ENCODE results near the gene ITGAL.

The ITGAL gene

DNA sequence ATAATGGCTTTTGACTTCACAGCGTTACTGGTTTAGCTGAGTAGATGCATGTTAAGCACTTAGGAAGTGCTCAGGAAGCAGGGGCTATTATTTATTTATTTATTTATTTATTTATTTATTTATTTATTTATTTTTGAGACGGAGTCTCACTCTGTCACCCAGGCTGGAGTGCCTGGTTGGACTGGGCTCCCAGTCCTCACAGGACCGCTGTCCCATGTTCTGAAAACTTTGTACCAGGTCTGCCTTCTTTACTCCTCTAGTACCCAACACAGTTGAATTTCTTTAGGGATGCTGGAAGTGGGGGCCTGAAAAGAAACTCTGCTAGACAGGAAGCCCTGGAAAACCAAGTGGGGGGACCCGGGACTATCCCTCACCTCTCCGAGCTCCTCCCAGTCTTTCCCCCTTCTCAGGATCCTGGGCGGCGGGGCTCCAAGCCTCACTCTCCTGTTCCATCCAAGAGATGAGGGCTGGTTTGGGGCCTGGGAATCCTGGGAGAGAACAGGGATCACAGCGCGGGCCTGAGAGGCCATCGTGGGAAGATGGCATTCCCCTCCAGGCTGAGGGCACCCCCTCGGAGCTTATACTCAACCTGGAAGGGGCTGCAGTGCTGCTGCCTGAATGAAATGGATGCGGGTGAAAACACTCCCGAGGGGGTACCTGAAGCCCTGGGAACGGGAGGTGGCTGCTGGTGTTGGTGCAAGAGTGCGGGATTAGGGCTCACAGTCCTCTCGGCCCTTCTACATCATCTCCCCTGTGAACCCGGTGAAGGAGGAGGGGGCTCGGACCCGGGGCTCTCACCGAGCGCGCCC, 98.3 kb downstream of the ITGAL start:
- no peak for DNase-seq

DNA sequence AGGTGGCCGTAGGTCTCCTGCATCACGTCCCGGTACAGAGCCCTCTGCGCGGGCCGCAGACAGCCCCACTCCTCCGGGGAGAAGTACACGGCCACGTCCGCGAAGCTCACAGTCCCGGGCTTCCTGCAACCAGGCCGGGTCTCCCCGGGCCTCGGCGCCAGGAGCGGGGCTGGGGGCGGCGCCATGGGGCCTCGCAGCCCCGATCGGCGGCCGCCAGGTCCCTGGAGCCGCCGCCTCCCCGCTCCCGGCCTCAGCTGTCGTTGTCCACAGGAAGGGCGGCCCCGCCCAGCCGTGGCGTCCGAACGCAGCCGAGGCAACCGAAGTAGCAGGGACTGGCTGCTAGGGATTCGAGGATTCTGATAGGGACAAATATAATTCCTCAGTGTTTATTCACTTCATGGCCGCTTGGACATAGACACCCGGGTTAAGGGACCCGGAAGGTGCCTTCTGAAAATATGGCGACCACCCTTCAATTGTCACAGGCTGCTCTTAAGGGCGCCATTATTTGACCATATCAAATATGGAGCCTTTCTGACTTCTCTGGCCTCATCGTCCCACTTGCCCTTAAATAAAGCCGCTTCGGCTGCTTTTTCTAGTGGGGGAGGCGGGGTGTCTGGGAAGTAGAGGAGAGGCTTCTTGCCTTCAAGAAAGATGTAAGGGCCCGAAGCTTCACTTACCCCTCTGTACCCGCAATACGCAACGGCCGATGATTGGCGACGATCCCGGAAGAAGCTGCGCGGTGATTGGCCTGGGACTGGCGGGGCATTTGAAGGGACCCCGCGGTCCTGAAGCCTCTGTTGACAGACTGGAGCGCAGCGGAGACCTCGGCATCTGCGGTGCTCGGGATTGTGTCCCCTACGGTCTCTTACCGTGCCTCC, 99.1 kb downstream of the ITGAL start, which contains the start of gene ZNF688:
ZNF688 (minus strand) TSS at position 270 of the 878 bp plus-strand sequence; CDS start at position 185, 85 bp downstream.
- peak; percentile 95 for DNase-seq
